ENCODE measurements around the gene CEP76.

CEP76 gene

GRCh38 chr18:12703664-12704063, 1.1 kb upstream of the CEP76 start:
- DNase-seq (ENCODE audit: low read depth) = peak; percentile 22
- peak overlapping the region; percentile 97 for H3K4me3 ChIP-seq (replicated peaks; ENCODE audit: low read depth, low read length)
- TF ChIP-seq CTCF (IDR thresholded peaks at IDR 0.05; ENCODE audit: low read length, missing control alignments) = no peak

- TF ChIP-seq CTCF (IDR thresholded peaks at IDR 0.05; ENCODE audit: low read length, missing control alignments) = no peak
- H3K4me3 ChIP-seq (replicated peaks; ENCODE audit: low read depth, low read length) = peak overlapping the region; percentile 97
- no peak for DNase-seq (ENCODE audit: low read depth)
Observed at GRCh38 chr18:12703096-12703567, 609 bp upstream of the CEP76 start.

- H3K4me3 ChIP-seq (replicated peaks; ENCODE audit: low read depth, low read length) = peak overlapping the region; percentile 97
- no peak for DNase-seq (ENCODE audit: low read depth)
Observed at GRCh38 chr18:12701161-12701560, 1.4 kb downstream of the CEP76 start.

GRCh38 chr18:12699747-12700146, 2.8 kb downstream of the CEP76 start:
- DNase-seq (ENCODE audit: low read depth) = no peak
- no peak overlapping the region for H3K4me3 ChIP-seq (replicated peaks; ENCODE audit: low read depth, low read length)
- TF ChIP-seq CTCF (IDR thresholded peaks at IDR 0.05; ENCODE audit: low read length, missing control alignments) = no peak

More at GRCh38 chr18:12701161-12701560, 1.4 kb downstream of the CEP76 start:
- TF ChIP-seq CTCF (IDR thresholded peaks at IDR 0.05; ENCODE audit: low read length, missing control alignments) = no peak

- H3K4me3 ChIP-seq (replicated peaks; ENCODE audit: low read depth, low read length) = no peak overlapping the region
- TF ChIP-seq CTCF (IDR thresholded peaks at IDR 0.05; ENCODE audit: low read length, missing control alignments) = no peak
- no peak for DNase-seq (ENCODE audit: low read depth)
Observed at GRCh38 chr18:12694032-12694431, 8.5 kb downstream of the CEP76 start.

GRCh38 chr18:12692206-12692605, 10.3 kb downstream of the CEP76 start:
- no peak overlapping the region for H3K4me3 ChIP-seq (replicated peaks; ENCODE audit: low read depth, low read length)
- DNase-seq (ENCODE audit: low read depth) = no peak
- TF ChIP-seq CTCF (IDR thresholded peaks at IDR 0.05; ENCODE audit: low read length, missing control alignments) = no peak

- no peak overlapping the region for H3K4me3 ChIP-seq (replicated peaks; ENCODE audit: low read depth, low read length)
- no peak for TF ChIP-seq CTCF (IDR thresholded peaks at IDR 0.05; ENCODE audit: low read length, missing control alignments)
- no peak for DNase-seq (ENCODE audit: low read depth)
Observed at GRCh38 chr18:12689256-12689850, 13.2 kb downstream of the CEP76 start.

All from fibroblast of pulmonary artery (primary cell).